ENCODE data around the gene KRTAP4-2.
"Not testable (repeated sequence)": the region's sequence is repeated elsewhere in the genome, so short reads cannot be mapped to it uniquely, and the experiment has no call there.

Gene KRTAP4-2

GRCh38 chr17:41177727-41178271, at the start of gene KRTAP4-2:
KRTAP4-2 (minus strand) TSS chr17:41178221; CDS start chr17:41178164, 57 bp downstream.
- no peak for DNase-seq (ENCODE audit: low read depth)

GRCh38 chr17:41226598-41227095, 48.6 kb upstream of the KRTAP4-2 start, which contains the start of gene KRTAP9-2:
KRTAP9-2 (plus strand) TSS chr17:41226648; CDS start chr17:41226655, 7 bp downstream.
- not testable (repeated sequence) for DNase-seq (ENCODE audit: low read depth)

- no peak for DNase-seq (ENCODE audit: low read depth)
Measured at GRCh38 chr17:41226051-41226450, 48.0 kb upstream of the KRTAP4-2 start.

- no peak for DNase-seq (ENCODE audit: low read depth)
Measured at GRCh38 chr17:41223821-41224220, 45.8 kb upstream of the KRTAP4-2 start.

- DNase-seq (ENCODE audit: low read depth): no peak
Measured at GRCh38 chr17:41215681-41216080, 37.7 kb upstream of the KRTAP4-2 start.

- no peak for DNase-seq (ENCODE audit: low read depth)
Measured at GRCh38 chr17:41212524-41213169, 34.6 kb upstream of the KRTAP4-2 start.

- DNase-seq (ENCODE audit: low read depth): no peak
Measured at GRCh38 chr17:41211845-41212466, 33.9 kb upstream of the KRTAP4-2 start.

GRCh38 chr17:41199421-41200078, 21.5 kb upstream of the KRTAP4-2 start:
- DNase-seq (ENCODE audit: low read depth): no peak

GRCh38 chr17:41196068-41196467, 18.0 kb upstream of the KRTAP4-2 start:
- DNase-seq (ENCODE audit: low read depth): no peak

GRCh38 chr17:41190328-41190727, 12.3 kb upstream of the KRTAP4-2 start:
- no peak for DNase-seq (ENCODE audit: low read depth)

GRCh38 chr17:41189837-41190318, 11.9 kb upstream of the KRTAP4-2 start, which contains the start of gene KRTAP9-1:
KRTAP9-1 (plus strand) TSS chr17:41189887; CDS start chr17:41189887, 0 bp downstream.
- DNase-seq (ENCODE audit: low read depth): not testable (repeated sequence)

GRCh38 chr17:41186872-41187271, 8.9 kb upstream of the KRTAP4-2 start:
- no peak for DNase-seq (ENCODE audit: low read depth)

- no peak for DNase-seq (ENCODE audit: low read depth)
Measured at GRCh38 chr17:41185001-41185400, 7.0 kb upstream of the KRTAP4-2 start.

- DNase-seq (ENCODE audit: low read depth): no peak
Measured at GRCh38 chr17:41184480-41184961, 6.5 kb upstream of the KRTAP4-2 start, which contains the start of gene KRTAP4-1. KRTAP4-1 (minus strand) TSS chr17:41184911; CDS start chr17:41184854, 57 bp downstream.

GRCh38 chr17:41178843-41179616, 1.0 kb upstream of the KRTAP4-2 start:
- DNase-seq (ENCODE audit: low read depth): no peak

- no peak for DNase-seq (ENCODE audit: low read depth)
Measured at GRCh38 chr17:41178341-41178740, 320 bp upstream of the KRTAP4-2 start.

- DNase-seq (ENCODE audit: low read depth): no peak
Measured at GRCh38 chr17:41176744-41177387, 1.2 kb downstream of the KRTAP4-2 start.

- DNase-seq (ENCODE audit: low read depth): no peak
Measured at GRCh38 chr17:41171886-41172285, 6.1 kb downstream of the KRTAP4-2 start.

- DNase-seq (ENCODE audit: low read depth): no peak
Measured at GRCh38 chr17:41168121-41168520, 9.9 kb downstream of the KRTAP4-2 start, which contains the start of gene KRTAP4-3. KRTAP4-3 (minus strand) TSS chr17:41168221; CDS start chr17:41168172, 49 bp downstream.

GRCh38 chr17:41167561-41167960, 10.5 kb downstream of the KRTAP4-2 start:
- no peak for DNase-seq (ENCODE audit: low read depth)

- DNase-seq (ENCODE audit: low read depth): no peak
Measured at GRCh38 chr17:41163828-41164227, 14.2 kb downstream of the KRTAP4-2 start.

Measured in stimulated activated CD8-positive, alpha-beta memory T cell treated with anti-CD3 and anti-CD28 coated beads, Interleukin-12 subunit alpha, Interleukin-12 subunit beta, amount 100 ng/mL, for 4 hours (primary cell).